Measurements from ENCODE around the gene POLN.

Gene POLN

DNA sequence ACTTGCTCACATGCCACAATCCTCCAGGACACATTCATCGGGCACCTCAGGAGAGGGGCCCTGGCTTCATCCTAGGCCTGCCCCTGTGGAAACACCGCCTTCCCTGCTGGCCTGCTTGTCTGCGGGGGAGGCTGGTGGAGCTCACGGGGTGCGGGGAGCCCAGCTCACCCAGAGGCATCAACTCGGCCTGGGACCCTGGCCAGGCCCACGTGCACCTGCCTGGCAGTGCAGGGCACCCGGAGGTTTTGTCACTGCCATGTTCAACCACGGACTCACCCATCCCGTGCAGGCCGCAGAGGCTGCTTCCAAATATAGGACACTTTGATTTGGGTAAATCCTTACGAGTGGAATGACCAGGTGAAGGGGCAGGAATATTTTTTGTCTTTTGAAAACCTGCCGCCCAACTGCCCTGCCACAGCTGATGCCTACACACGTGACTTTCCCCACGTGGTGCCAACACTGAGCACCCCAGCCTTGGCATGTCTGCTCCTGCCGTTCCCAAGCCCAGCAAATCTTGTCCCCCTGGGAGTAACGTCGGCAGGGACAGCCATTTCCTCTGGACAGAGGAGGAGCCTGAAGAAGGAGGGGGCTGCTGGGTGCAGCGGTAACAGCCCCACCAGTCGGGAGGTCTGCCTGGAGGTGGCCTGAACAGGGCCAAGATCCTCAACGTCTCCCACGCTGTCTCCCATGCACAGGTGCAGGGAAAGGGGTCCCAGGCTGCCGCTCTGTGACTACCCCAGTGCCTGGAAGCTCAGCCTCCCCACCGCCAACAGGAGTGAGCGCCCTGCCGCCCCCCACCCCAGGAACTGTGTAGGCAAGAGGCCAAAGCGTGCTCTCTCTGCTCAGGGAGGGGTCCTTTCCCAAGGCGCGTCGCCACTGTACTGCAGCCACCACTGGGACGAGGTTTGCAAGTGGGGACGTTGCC is 11.5 kb upstream of the POLN start:
- Mint-ChIP-seq H3K36me3 (ENCODE audit: low read depth) (no peaks in the 10 kb centered on the region), H3K27ac (no peak overlapping the region), H3K4me1 (no peaks in the 10 kb centered on the region), H3K27me3 (no peaks in the 10 kb centered on the region), H3K9me3 (no peaks in the 10 kb centered on the region), H3K4me3 (no peak overlapping the region)
- no peak for DNase-seq
- no peak for ATAC-seq

DNA sequence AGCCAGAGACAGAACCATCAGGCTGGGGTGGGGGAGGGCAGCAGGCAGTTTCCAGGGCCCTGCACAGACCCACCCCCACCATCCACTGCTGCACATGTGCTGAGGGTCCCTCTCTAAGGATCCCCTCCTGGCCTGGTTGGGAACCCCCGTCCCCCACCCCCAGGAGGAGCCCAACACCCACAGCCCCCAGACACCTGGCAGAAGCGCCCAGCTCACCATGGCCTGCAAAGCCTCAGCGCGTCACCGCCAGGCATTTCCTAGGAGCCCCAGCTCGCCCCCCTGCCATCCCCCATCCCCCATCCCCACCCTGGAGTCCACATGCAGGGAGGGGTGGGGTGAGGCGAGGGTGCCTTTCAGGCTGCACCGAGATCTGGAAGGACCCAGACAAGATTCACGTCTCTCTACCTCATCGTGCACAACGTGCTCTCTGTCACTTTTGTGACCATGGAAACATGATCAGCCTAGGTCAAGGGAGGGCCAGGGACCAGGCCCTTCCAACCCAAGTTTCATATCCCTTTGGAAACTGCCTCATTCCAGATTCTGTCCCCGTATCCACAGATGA is 10.7 kb upstream of the POLN start:
- H3K36me3 Mint-ChIP-seq (ENCODE audit: low read depth), result no peaks in the 10 kb centered on the region
- no peaks in the 10 kb centered on the region for H3K27me3 Mint-ChIP-seq
- H3K4me3 Mint-ChIP-seq, result no peak overlapping the region
- no peaks in the 10 kb centered on the region for H3K9me3 Mint-ChIP-seq
- DNase-seq (no peak), ATAC-seq (no peak)
- no peak overlapping the region for H3K27ac Mint-ChIP-seq
- no peaks in the 10 kb centered on the region for H3K4me1 Mint-ChIP-seq

DNA sequence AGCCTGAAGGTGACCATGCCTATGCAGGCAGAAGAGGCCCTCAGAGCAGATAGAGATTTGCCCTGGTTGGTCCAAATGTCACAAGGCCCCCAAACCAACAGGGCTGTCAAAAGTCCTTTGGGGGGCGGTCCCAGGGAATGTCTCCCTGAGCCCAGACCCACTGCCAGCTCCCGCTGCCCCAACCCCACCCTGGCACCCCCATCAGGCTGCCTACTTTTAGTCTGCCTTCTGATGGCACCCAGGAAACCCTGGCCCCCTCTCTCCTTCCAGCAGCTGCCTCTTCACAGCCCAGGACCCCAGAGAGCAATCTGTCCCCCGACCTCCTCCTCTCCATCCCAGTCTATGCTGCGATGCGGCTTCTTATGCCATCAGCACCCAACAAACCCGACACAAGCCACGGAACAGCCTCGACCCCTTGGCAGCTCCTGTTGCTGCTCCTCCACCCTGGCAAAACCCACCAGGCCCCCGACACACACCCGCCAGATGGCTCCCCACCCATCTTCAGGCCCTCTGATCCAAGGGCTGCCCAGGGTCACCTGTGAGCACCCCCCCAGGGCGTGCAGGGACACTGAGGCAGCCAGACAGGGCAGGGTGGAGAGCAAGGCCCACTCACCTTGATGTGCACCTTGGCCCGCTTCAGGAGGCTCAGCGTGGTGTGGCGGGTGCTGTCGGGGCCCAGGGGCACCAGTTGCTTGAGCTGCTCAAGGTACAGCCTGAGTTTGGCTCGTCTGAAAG is 10.0 kb upstream of the POLN start:
- DNase-seq (no peak), ATAC-seq (no peak)
- H3K4me1 Mint-ChIP-seq, result no peaks in the 10 kb centered on the region
- no peaks in the 10 kb centered on the region for H3K36me3 Mint-ChIP-seq (ENCODE audit: low read depth)
- H3K27ac Mint-ChIP-seq, result no peak overlapping the region
- H3K4me3 Mint-ChIP-seq, result no peak overlapping the region
- H3K27me3 Mint-ChIP-seq, result no peaks in the 10 kb centered on the region
- H3K9me3 Mint-ChIP-seq, result no peaks in the 10 kb centered on the region

DNA sequence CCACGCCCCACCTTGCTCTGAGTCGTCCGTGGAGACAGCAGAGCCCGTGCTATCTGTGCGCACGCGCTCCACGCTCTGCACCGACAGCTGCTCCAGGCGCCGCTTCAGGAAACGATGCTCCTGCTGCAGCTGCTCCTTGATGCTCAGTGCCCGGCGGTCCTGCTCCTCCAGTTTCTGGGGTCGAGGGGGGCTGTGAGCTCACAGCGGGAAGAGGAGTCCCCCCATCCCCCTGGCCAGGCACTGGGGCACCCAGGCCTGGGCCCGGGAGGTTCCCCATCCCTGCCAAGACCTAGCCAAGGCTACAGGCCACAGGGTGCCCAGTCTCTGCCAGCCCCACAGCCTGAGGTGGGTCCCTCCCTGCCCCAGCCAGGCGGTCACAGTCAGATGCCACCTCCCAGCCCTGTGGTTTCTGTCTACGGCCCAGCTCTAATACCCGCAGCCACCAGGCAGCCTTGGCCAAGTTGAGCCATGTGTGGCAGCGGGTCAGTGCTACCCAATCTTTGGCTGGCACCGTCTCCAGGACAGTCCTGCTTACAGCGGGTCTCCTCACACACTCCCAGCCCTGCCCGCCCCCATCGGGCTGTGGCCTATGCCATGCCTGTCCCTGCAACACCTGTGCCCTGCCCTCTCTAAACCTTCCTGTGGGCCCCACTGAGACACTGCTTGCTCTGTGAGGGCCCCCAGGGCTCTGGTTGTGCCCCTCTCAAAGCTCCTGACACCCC is 9.3 kb upstream of the POLN start:
- Mint-ChIP-seq H3K4me3 (no peak overlapping the region), H3K36me3 (ENCODE audit: low read depth) (no peaks in the 10 kb centered on the region), H3K9me3 (no peaks in the 10 kb centered on the region), H3K27ac (no peak overlapping the region), H3K4me1 (no peaks in the 10 kb centered on the region), H3K27me3 (no peaks in the 10 kb centered on the region)
- ATAC-seq, result no peak
- DNase-seq, result no peak

DNA sequence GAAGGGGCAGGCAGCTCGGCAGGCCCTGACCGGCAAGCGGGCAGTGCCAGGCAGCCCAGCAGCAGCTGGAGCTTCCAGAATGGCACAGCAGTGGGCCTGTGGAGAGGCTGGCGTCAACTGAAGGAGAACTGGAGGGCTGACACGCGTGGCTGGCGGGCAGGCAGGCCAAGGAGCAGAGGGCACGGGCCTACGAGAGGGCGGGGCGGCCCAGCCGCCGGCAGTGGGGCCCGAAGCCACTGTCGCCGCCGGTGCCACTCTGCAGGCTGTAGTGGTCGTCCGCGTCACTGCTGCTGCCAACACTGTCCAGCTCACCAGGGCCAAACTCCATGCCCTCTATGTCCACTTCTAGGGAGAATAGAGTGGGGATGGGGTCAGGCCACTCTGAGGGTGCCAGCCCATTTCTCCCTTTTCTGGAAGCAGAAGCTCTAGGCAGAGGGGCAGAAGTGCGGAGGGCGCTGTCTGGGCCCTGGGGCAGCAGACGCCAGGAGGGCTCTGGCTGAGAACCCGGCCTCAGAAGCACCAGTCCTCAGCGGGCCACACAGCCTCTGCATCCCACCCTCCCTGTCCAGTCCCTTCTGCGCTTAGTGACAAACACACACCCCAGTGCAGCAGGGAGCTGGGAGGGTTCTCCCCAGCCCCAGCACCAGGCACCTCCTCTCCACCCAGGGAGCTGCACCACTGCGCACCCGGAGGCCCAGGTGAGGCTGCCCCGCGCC is 8.6 kb upstream of the POLN start:
- Mint-ChIP-seq H3K36me3 (ENCODE audit: low read depth) (no peaks in the 10 kb centered on the region), H3K9me3 (no peaks in the 10 kb centered on the region), H3K4me3 (no peak overlapping the region), H3K4me1 (peaks cover 1% of the 10 kb centered on the region), H3K27ac (no peak overlapping the region), H3K27me3 (no peaks in the 10 kb centered on the region)
- DNase-seq (no peak), ATAC-seq (no peak)

DNA sequence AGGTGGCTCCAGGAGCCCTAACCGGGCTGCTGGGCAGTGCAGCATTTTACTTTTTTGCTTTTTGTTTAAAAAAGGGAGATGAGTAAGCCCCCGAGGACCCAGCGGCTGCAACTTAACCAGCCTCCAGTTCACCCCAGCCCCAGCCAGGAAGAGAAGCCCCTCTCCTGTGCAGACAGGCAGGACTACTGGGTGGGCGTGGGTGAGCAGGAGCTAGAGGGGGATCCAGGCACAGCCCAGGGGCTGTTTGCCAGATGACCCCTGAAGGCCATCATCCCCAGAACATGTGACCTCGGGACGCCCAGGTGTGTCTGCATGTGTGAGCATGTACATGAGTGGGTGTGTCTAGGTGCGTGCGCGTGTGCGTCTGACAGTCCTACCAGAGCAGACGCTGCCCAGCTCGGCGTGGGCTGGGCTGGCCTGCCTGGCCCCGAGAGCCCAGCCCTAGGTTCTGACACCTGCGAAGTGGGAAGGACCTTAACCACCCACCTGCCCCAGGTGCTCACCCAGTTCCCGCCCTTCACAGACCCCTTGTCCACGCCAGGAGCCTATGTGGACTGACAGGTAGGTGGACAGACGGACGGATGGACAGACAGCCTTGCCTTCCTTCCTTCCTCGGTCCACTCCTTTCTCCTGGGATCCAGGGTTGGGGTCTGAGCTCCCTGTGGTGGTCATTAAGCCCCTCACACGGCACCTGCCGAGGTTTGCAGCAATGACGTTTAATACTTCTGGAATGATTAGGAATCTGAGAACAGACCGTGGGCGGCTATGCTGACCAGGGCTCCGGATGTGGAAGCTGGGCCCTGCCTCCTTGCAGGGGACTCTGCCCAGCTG is 7.8 kb upstream of the POLN start:
- DNase-seq (no peak), ATAC-seq (no peak)
- H3K36me3 Mint-ChIP-seq (ENCODE audit: low read depth), result no peaks in the 10 kb centered on the region
- H3K9me3 Mint-ChIP-seq, result no peaks in the 10 kb centered on the region
- peaks cover 9% of the 10 kb centered on the region for H3K4me1 Mint-ChIP-seq
- H3K4me3 Mint-ChIP-seq, result no peak overlapping the region
- H3K27ac Mint-ChIP-seq, result no peak overlapping the region
- H3K27me3 Mint-ChIP-seq, result no peaks in the 10 kb centered on the region

DNA sequence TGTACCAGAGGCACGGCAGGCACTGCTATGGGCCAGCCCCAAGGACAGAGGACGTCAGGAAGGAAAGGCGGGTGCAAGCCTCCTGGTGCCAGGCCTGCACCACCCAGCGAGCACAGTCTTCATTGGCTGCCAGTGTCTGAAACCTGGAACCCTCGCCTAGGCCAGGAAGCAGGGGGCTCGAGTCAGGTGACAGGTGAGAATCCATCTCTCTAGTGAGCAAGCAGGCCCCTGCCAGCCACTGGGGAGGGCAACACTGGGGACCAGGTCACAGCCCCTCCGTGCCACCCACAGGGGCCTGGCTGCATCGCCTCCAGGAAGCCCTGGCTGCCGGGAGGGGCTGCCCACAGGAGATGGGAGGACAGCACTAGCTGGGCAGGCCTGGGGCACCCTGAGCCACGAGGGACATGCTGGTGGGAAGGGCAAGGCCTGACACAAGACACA is 6.9 kb upstream of the POLN start:
- DNase-seq (no peak), ATAC-seq (no peak)
- H3K4me1 Mint-ChIP-seq, result peaks cover 10% of the 10 kb centered on the region
- H3K9me3 Mint-ChIP-seq, result no peaks in the 10 kb centered on the region
- no peak overlapping the region for H3K27ac Mint-ChIP-seq
- no peaks in the 10 kb centered on the region for H3K27me3 Mint-ChIP-seq
- no peak overlapping the region for H3K4me3 Mint-ChIP-seq
- H3K36me3 Mint-ChIP-seq (ENCODE audit: low read depth), result no peaks in the 10 kb centered on the region

DNA sequence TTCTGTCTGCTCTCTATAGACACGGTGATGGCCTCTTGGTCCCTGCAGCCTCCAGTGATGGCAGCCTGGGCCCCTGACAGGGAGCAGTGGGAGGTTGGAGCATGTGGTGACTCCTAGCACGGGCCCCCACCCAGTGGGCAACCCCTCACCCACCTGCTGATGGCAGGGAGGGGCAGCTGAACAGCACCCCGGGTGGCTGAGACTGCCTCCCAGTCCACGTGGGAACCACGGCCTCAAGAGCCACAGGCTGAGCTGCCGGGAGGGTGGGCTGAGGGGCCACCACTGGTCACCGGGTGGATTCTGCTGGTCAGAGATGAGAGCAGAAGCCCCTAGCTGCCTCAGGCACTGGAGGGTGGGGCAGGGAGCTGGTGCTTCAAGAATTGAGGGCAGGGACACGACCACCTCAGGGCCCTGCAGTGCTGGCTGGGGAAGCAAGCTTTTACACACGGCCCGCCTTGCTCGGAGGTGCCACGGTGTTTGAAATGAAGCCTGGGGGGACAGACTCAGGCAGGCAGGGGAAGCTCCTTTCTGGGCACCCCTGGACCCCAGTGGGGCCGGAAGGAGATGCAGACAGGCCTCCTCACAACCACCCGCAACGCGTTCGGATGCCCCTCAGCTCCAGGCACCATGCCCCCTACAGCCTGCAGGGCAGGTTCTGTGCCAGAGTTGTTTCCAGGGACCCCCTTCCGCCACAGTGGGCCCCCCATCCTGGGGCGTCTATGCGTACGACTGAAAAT is 6.3 kb upstream of the POLN start:
- no peaks in the 10 kb centered on the region for H3K9me3 Mint-ChIP-seq
- DNase-seq (no peak), ATAC-seq (no peak)
- H3K4me1 Mint-ChIP-seq, result peaks cover 17% of the 10 kb centered on the region
- no peak overlapping the region for H3K27ac Mint-ChIP-seq
- H3K36me3 Mint-ChIP-seq (ENCODE audit: low read depth), result no peaks in the 10 kb centered on the region
- H3K4me3 Mint-ChIP-seq, result no peak overlapping the region
- no peaks in the 10 kb centered on the region for H3K27me3 Mint-ChIP-seq

DNA sequence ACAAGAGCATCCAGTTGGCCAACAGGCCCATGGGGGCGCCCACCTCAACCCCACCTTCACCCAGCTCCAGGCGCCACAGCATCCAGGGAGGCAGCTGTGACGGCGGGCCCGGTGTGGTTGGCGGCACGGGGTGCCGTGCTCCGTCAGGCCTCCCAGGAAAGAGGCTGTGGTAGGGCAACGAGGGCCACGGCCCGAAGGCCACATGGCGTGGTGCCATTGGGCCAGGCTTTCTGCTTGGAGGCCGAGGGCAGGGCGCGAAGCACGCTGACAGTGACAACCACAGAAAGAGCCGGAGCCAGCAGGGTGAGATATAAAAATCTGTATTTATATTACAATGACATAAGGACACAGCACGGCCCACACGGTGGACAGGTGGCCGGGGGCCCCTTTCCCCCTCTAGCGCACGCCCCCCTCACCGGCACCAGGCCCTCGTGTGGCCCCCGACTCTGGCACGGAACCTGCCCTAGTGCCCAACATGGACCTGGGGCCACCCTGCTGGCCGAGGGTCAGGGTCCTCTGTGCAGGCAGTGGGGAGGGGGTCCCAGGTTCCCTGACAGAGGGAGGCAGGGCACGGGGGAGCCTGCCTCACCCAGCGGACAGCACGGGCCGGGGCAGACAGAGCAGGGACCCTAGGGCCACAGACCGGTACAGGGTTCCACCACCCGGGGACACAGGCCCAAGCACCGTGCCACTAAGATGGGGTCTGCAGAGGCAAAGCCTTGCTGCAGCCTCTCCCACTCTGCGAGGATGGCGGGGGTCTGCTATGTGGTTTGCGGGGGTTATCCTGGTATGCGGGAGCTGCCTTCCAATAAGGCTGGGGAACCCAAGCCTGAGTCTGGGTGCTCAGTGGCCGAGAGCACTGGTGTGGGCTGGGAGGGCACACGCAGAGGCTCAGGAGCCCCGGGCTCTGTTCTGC is 5.5 kb upstream of the POLN start:
- DNase-seq (no peak), ATAC-seq (no peak)
- Mint-ChIP-seq H3K27me3 (no peaks in the 10 kb centered on the region), H3K27ac (no peak overlapping the region), H3K4me3 (no peak overlapping the region), H3K4me1 (peaks cover 17% of the 10 kb centered on the region), H3K9me3 (no peaks in the 10 kb centered on the region), H3K36me3 (ENCODE audit: low read depth) (no peaks in the 10 kb centered on the region)

DNA sequence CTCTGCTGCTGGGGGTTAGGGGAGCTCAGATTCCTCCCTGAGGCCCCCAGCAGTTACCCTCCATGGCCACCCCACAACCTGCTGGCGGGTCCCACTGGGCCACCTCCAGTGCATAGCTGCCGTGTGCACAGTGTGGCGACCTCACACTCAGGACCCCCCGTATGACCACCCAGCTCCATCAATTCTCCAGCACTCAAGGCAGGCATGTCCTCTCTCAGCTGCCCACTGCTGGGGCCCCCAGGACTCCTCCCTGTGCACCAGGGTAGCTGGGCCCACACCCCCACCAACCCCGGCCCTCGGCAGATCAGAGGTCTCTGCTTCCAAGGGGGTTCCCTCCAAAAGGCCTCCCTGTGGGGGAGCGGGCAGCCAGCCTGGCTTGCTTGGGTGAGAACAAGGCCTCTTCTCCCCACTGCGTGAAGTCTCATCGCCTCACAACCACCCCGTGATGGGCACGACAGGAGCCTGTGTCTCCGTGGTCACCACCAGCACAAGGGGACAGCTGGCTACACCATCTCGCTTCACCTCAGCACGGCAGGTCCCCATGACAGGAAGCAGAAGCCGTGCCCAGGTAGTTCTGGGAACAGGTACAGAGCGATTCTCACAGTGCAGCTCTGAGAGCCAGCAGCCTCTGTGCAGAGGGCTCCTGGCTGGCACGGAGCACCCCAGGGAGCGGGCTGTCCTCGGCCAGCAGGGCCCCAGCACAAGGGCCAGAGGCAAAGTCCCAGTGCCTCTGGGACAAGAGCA is 4.6 kb upstream of the POLN start:
- Mint-ChIP-seq H3K27ac (no peak overlapping the region), H3K9me3 (no peaks in the 10 kb centered on the region), H3K36me3 (ENCODE audit: low read depth) (no peaks in the 10 kb centered on the region), H3K4me1 (peaks cover 17% of the 10 kb centered on the region), H3K4me3 (no peak overlapping the region), H3K27me3 (no peaks in the 10 kb centered on the region)
- ATAC-seq (no peak), DNase-seq (no peak)

DNA sequence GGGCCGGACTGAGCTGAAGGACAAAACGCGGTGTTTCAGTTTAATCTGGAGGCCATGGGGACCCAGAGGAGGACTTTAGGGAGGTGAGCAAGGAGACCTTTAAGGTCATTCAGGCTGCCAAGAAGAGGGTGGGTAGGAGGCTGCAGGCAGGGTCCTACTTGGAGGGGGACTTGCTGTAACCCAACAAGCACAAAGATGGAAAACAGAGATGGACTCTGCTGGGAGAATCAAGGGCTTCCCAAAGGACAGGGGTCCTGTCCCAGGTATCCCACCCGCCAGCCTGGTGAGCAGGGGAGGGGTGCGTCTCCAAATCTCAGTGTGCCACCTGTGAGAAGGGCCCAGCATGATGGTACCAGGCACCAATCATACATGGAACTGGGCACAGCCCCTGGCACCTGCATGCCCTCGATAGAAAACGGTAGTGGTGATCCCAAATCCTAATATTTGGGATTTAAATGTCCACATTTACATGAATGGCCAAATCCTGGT is 3.9 kb upstream of the POLN start:
- H3K9me3 Mint-ChIP-seq, result no peaks in the 10 kb centered on the region
- ATAC-seq, result no peak
- no peaks in the 10 kb centered on the region for H3K36me3 Mint-ChIP-seq (ENCODE audit: low read depth)
- H3K4me1 Mint-ChIP-seq, result peaks cover 19% of the 10 kb centered on the region
- no peak overlapping the region for H3K4me3 Mint-ChIP-seq
- no peak overlapping the region for H3K27ac Mint-ChIP-seq
- no peaks in the 10 kb centered on the region for H3K27me3 Mint-ChIP-seq
- no peak for DNase-seq

Measured in activated naive CD8-positive, alpha-beta T cell treated with anti-CD3 and anti-CD28 coated beads, Interleukin-2, amount 50 U/mL, for 24 hours (primary cell).